Activated T-helper 1 cell treated with anti-CD3 and anti-CD28 coated beads, Interleukin-2, amount 50 U/mL, for 16 hours (primary cell): ENCODE data around the gene DIABLO.
"Not testable (repeated sequence)": the region's sequence is repeated elsewhere in the genome, so short reads cannot be mapped to it uniquely, and the experiment has no call there.

Experiments used
- DNase-seq, 2 donors: peaks; one replicate each; pipeline ENCODE4 v3.0.0-alpha.2; 2020; ENCODE audit warnings: low read depth in 1 of 2, low spot score in 1 of 2

Gene DIABLO

DNA sequence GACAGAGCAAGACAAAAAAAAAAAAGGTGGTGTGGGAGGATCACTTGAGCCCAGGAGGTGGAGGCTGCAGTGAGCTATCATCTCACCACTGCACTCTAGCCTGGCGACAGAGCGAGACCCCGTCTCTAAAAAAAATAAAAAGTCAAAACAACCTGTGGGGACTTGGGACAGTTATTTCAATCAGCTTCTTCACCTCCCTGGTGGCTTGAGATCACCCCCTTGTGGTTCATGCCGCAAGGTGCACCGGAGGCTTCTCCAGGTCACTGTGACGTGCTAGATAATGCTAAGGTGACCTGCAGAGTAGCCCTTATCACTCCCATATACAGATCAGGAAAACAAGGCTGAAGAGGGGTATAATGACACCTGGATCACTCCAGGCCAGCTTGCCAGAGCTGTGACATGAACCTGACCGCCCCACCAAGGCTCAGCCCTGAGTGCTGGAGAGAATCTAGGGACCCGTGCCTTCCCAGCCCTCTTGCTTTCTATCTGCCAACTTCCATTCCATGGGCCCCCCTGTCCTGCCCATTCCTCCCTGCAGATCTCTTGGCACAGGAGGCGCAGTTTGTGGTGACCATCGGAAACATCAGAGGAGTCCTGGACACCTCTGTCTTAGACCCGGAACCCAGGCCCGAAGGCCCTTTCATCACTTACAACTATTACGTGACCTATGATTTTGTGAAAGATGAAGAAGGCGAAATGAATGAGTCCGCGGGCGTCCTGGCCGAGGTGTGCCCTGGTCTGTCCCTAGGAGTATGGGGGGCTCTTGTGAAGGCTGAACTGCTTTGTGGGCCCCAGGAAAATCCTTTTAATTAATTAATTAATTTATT, 34.8 kb downstream of the DIABLO start:
- peak; percentile 32 to 41 for DNase-seq

DNA sequence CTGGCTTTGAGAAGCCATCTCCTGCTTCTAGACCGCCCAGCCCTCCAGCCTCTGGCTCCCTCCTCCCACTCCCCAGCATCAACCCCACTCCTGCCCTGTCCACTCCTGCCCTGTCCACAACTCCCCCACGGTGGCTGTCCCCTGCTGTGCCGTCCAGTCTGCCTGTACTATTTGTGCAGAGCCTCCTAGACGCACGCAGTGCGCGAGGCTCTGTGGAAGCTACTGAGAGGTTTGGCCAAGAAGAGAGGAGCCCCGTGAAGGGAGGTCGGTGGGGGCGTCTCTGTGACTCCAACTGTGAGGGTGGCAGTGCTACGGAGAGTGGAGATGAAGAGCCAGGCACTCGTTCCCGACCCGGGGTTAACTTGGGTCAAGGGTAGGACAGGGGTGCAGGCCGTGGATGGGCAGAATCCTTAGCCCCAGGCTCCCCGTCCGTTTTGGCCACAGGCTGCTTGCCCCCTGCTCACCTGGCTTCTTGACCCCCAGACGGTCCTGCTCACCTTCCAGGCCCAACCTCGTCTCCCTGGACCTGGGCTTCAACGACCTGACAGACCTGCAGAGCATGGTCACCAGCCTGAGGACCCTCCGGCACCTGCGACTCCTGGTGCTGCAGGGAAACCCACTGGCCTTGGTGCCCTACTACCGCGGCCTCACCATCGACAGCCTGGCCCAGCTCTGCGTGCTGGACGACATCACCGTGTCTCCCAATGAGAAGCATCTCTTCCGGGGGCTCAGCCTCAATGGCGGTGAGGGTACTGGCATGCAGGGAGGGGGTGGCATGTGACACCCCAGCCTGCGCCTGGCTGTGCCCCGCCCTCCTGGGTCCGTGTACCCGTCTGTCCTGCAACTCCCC, 36.0 kb downstream of the DIABLO start:
- DNase-seq = no peak

DNA sequence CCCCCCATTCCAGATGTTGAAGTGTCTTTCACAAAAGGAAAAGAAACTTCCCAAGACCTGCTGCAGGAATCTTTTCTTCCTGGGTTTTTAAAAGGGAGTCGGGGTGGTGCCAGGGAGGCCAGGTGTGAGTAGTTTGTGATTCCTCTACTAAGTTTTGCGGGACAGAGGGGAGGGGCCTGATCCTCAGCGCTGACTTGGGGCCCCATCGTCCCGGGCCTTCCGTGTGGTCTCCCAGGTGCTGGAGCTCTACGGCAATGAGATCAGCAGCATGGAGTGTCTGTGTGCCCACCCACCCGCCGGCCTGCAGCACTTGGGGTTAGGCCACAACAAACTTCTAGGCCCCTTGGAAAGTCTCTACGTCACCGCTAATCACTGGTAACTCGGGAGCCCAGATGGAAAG, 38.4 kb downstream of the DIABLO start:
- no peak for DNase-seq

DNA sequence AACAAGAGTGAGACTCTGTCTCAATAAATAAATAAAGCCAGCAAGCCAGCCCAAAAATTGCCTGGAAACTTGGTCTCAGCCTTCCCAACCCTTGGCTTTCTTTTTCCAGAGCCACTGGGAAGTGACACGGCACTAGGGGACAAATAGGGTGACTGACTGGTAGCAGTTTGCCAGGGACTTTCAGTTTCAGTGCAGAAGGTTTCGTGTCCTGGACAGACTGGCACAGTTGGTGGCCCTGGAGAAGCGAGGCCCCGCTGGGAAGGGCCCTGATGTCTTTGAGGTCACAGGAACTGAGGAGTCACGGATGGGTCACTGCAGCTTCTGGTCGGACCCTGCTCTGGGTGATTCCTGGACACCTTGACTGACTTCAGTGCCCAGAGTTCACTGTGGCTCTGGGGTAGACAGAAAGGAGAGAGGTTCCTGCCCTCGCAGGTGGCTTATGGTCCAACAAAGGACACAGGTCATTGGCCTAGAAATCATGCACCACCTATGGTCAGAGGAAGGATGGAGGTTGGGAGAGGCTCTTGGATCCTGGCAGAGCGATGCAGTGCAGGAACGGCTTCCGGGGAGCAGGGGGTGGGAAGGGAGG, 40.3 kb downstream of the DIABLO start:
- DNase-seq = no peak

DNA sequence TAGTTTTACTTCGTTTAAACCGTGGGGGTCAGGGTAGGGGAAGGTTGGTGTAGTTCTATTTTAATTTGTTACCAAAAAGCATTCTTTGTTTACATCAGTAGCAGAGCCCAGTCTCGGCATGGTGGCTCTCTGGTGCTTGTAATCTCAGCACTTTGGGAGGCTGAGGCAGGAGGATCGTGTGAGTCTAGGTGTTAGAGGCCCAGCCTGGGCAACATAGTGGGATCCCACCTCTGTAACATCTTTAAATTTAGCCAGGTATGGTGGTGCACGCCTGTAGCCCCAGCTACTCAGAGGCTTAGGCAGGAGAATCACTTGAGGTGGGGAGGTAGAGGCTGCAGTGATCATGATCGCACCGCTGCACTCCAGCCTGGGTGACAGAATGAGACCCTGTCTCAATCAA, 40.8 kb downstream of the DIABLO start:
- no peak for DNase-seq

DNA sequence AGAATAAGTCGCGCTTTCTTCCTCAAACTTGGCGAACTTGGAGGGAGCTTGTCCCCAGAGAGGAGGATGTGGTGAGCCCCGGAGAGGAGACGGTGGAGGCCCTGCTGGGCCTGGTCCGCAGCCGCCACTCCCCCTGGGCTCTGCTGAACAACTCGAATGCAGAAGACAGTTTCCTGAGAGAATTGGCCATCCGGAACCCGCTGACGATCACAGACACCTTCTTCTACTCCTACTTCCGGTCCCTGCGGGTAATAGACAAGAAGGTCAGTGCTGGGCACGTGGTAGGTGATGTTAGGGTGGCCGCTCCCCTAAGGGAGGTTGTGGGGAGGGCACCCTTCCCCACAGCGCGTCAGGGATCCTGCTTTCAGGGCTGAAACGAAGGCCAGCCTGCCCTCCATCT, 41.3 kb downstream of the DIABLO start:
- DNase-seq = no peak

DNA sequence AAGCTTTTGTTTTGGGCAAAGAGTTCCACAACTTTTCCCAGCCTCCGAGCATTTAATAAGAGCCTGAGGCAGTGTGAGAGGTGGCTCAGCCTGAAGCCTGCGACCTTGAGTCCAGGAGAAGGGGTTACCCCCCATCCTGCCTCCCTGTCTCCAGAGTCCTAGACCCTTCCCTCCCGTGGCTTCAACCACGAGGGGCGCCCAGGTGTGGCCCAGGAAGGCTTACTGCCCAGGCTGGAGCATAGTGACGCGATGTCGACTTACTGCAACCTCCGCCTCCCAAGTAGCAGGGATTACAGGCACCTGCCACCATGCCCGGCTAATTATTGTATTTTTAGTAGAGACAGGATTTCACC, 42.3 kb downstream of the DIABLO start:
- DNase-seq = no peak

DNA sequence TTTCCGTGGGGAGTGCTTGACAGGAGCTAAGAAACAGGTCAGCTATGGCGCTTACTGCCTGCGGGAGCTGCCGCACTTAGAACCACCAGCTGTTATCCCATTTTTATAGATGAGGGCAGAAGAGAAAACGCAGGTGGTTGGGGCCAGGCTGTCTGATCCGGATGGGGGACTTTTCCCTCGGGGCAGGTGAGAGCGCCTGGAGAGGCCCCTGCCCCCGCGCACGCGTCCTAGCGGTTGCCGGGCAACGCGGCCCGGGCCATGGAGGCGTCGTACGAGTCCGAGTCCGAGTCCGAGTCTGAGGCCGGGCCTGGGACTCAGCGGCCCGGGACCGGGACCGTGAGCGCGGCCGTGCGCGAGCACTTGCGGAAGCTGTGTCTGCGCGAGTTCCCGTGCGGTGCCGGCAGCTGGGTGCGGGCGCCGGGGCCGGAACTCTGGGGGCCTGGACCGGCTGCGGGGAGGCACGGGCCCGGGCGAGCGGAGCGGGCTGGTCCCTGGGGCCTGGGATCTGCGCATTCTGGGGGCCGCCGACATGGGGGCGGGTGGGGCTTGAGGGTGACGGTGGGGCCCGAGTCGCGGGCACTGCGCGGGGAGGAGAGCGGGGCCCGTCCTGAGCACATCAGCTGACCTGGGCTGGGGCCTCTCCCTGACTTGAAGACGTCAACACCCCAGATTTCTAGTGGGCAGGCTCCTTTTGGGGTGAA, 42.8 kb downstream of the DIABLO start, which contains the start of gene LRRC43:
Gene LRRC43 (plus strand): TSS at position 237 of the 701 bp plus-strand sequence. CDS start 22 bp downstream, at position 259.
- no peak for DNase-seq

DNA sequence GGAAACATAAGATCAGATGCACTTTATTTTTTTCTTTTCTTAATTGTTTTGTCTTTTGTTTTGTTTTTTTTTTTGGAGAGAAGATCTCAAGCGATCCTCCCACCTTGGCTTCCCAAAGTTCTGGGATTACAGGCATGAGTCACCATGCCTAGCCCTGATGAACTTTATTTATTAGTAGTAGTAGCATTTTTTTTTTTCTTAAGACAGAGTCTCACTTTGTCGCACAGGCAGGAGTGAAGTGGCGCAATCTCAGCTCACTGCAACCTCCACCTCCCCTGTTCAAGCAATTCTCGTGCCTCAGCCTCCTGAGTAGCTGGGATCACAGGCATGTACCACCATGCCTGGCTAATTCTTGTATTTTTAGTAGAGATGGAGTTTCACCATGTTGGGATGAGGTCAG, 49.4 kb downstream of the DIABLO start:
- not testable (repeated sequence) for DNase-seq

DNA sequence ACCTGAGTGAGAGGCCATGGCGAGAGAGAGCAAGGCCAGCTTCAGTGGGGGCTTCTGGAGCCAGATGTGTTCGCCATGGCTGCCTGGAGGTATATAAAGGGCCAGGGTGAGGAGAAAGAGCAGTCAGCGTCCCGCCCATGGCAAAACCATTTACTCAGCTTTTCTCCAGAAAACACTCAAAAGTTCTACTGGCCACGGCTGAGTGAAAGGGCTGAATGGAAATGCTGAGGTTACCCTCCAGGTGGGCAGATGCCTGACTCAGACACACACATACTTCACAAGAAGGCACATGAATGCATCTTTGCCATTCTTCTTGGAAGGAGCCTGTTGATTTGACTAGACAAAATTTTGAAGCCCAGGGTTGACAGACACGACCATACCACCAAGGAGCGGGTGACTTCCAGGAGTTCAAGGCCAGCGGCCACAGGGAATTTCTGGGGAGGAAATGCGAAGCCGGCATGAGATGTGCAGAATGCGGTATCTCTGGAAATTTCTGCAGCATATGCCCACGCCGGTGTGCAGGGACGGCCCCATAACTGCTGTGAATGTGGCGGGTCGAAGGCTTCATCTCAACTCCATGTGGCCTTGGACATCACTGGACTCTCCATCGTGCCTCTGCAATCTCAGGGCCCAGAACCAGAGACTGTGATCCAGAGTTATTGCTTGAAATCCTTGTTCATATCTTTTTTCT, 51.6 kb downstream of the DIABLO start, which contains the start of gene IL31:
Gene IL31 (minus strand): TSS at position 67 of the 691 bp plus-strand sequence. CDS start 49 bp downstream, at position 18.
- DNase-seq = no peak

DNA sequence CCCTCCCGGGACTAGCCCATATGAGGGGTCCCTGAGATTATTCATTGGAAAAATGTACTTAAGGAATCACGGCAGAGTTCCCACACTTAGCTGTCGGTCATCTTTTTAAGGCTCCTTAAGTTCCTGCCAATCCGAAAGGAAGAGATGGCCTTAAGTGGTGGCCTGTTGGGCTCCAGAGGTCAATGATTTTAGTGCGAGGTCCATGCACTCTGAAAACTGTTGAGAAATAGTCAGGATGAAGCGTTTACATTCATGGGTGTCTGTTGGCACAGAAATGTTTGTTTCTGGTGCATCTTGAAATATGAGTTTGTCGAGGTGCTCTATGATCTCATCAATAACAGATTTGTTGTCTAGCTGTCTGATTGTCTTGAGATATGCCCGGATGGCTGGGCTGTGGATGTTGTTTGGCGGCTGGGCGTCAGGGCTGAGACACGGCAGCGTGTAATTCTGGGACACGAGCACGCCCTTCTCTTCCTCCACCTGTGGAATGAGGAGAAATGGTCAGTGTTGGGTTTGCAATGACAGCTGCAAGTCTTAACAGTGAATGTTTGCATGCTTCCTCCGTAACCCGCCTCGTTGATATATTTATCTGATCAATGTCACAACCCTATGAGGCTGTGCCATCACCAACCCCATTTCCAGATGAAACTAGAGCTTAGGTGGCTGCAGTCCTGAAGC, 53.5 kb downstream of the DIABLO start:
- DNase-seq = no peak

DNA sequence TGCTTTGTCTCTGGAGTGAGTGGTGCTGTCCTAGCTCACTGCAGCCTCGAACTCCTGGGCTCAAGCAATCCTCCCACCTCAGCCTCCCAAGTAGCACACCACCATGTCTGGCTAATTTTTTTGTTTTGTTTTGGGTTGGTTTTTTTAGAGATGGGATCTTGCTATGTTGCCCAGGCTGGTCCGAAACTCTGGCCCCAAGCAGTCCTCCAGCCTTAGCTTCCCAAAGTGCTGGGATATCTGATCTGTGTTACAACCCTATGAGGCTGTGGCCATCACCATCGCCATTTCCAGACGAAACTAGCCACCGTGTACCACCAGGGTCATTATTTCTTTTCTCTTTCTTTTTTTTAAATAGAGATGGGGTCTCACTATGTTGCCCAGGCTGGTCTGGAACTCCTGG, 54.5 kb downstream of the DIABLO start:
- no peak for DNase-seq

DNA sequence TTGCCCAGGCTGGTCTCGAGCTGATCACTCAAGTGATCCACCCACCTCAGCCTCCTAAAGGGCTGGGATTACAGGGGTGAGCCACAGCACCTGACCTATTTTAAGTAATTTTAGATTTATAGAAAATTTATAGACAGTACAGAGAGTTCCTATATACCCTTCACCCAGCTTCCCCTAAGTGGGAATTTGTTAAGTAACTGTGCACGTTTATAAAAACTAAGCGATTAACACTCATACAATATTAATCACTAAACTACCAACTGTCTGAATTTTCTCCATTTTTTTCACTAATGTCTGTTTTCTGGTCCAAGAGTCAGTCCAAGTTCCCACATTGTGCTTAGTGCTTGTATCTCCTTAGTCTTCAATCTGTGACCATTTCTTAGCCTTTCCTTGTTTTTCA, 57.4 kb downstream of the DIABLO start:
- no peak for DNase-seq

DNA sequence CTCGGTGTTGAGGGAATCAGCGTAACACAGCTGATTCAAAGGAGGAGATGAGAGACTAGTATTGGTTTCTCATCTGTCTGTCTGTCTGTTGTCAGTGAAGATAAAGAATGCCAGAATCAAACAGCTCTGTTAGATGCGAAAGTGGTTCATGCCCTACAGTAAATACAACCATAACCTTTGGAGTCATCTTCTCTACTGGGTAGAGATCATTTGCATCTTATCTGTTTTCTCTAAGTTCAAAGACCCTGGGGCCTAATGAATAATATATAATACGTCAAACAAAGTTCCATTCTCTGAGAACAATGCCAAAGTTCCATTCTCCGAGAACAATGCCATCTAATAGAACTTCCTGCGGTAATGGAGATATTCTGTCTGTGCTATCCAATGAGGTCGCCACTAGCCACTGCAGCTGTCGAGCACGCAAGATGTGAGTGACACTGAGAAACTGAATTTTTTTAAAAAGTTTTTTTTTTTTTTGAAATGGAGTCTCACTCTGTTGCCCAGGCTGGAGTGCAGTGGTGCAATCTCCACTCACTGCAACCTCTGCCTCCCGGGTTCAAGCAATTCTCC, 58.4 kb downstream of the DIABLO start:
- no peak for DNase-seq

DNA sequence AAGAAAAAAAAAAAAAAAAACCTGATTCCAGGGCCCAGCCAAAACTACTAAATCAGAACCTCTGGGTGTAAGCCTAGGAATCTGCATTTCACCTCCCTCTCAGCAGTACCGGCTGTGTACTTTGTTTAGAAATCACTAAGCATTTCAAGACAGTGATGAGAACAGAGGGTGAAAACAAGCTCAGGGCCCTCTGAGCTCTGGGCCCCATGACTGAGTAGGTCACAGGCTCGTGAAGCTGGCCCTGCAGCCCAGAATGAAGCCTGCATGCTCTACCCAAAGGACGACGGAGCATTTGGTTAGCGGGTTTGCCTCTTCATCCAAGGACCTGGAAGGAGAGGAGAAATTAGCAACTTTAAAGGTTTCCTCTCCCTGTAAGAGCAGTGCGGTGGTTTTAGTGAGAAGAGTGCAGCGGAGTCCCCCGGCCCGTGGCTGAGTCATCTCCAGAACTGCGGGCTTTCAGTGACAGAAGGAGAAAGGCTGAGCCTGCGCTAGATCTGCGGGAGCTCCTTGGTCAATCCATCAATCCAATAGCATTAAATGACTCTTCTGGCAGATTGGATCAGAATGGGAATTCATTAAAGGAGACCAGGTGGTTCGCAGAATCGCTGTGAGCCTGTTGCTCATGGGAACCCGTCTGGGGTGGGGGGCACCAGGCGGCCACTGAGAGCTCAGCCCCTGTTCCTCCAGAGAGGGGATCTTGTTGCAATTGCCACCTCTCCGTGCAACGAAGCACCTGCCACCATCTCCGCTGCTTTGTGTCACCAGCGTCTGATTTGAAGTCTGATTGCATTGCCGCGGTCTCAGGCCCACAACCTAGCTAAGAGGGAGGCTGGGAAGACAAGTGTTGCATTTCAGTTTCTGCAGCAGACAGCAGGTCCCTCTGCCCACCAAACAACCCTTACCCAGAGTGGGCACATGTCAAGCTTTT, 59.2 kb downstream of the DIABLO start:
- DNase-seq = no peak

DNA sequence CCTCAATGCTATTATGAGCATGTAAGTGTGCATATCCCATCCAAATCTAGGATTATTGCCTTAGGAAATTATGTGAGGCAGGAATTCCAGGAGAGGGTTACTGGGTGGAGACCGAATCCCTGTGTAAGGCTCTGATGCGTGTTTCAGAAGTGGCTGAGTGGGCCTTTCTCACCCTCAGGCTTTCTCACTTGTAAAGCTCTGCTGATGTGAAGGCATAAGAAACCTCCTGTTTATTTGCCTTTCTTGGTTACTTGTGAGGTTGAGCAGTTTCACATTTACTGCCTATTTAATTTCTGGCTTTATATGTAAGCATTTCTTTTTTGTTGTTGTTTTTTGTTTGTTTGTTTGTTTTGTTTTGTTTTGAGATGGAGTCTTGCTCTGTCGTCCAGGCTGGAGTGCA, 62.9 kb downstream of the DIABLO start:
- DNase-seq = no peak

DNA sequence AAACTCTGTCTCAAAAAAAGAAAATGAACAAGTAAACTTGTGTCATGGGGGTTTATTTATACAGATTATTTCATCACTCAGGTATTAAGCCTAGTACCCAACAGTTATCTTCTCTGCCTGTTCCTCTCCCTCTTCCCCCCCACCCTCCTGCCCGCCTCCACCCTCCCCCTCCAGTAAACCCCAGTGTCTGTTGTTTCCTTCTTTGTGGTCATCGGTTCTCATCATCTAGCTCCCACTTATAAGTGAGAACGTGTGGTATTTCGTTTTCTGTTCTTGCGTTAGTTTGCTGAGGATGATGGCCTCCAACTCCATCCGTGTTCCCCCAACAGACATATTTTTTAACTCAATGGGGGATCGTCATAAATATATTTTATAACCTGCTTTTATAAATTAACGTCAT, 64.2 kb downstream of the DIABLO start:
- no peak for DNase-seq

DNA sequence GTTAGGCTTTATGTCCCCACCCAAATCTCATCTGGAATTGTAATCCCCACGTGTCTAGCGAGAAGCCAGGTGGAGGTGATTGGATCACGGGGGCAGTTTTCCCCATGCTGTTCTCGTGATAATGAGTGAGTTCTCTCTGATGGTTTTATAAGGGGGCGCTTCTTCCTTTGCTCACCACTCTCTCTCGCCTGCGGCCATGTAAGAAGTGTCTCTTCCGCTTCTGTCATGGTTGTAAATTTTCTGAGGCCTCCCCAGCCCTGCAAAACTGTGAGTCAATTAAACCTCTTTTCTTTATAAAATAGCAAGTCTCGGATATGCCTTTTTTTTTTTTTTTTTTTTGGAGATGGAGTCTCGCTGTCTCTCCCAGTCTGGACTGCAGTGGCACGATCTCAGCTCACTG, 65.1 kb downstream of the DIABLO start:
- no peak for DNase-seq

DNA sequence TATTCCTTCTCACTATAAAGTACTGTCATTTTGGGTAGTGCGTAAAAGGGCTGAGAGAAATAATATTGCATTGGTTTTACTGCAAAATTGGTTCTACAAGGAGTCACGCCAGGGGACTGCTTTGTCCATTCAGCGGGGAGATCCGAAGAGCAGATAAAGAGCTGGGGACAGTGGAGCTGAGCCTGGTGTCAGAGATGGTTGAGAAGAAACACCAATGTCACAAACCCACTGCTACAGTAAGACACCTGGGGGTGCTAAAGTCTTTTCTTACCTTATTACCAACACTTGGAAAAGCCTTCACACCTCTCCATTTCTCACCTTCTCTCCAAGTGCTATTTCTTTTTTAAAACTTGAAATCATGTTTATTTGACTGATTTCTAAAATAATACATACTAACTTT, 66.0 kb downstream of the DIABLO start:
- DNase-seq = no peak
